22Rv1 (cell line): Measurements from ENCODE around the gene CENPP.
"Not testable (repeated sequence)": the region's sequence is repeated elsewhere in the genome, so short reads cannot be mapped to it uniquely, and the experiment has no call there.

ENCODE experiments used
- H3K27ac ChIP-seq: fragments of 450-650 bp; 2 replicates; pipeline ENCODE4 v1.5.1; 2017
- ZFX ChIP-seq: fragments of 450-650 bp; IDR thresholded peaks from 2 replicates; pipeline ENCODE4 v1.6.1; 2017; ENCODE audit warnings: antibody characterized with exemption, borderline replicate concordance
- TF ChIP-seq, protein P1 (sequence below): fragments of 450-650 bp; IDR thresholded peaks from 2 replicates; pipeline ENCODE4 v1.5.1; 2017; ENCODE audit warnings: mild to moderate bottlenecking

CENPP gene

DNA sequence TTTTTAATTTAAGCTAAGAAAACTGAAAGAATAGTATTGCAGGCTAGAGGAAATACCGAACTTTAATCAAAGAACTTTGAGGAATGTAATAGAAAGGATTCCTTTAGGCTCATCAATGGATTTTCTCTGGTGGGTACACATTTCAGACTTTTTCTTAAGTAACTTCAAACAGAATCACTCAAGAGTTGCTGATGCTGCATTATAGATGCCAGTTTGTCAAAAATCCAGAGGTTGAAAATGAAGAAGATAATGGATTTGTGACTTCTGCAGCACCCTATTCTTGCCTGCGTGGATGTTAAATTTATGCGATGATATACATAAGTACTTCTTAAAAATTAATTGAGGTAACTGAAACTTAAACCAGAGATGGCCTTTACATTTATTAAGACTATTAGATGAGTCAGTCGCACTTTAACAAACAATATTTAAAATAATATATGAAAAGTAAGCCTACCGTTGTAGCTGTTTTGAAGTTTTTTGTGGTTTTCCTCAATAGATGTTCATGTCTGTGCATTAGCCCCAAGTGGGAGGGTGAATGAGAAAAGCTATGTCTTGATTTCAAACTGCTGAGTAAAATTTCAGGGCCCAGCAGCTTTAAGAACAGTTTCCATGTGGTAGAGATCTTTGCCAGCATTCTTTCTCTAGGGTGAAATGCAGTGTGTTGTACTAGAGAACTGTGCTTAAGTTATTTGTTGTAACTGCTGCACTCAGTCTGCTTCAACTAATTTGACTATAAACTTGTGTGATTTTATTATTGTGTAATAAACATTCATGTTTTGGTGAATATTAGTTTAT, 78.5 kb downstream of the CENPP start, which contains the start of gene OGN:
Gene OGN (minus strand): TSS at position 537 of the 795 bp plus-strand sequence. CDS start 1,171 bp downstream, outside the sequence.
- H3K27ac ChIP-seq = no peak within 1 kb of the TSS
- TF ChIP-seq ZFX = no peak
- TF ChIP-seq, protein P1, sequence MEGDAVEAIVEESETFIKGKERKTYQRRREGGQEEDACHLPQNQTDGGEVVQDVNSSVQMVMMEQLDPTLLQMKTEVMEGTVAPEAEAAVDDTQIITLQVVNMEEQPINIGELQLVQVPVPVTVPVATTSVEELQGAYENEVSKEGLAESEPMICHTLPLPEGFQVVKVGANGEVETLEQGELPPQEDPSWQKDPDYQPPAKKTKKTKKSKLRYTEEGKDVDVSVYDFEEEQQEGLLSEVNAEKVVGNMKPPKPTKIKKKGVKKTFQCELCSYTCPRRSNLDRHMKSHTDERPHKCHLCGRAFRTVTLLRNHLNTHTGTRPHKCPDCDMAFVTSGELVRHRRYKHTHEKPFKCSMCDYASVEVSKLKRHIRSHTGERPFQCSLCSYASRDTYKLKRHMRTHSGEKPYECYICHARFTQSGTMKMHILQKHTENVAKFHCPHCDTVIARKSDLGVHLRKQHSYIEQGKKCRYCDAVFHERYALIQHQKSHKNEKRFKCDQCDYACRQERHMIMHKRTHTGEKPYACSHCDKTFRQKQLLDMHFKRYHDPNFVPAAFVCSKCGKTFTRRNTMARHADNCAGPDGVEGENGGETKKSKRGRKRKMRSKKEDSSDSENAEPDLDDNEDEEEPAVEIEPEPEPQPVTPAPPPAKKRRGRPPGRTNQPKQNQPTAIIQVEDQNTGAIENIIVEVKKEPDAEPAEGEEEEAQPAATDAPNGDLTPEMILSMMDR = no peak

DNA sequence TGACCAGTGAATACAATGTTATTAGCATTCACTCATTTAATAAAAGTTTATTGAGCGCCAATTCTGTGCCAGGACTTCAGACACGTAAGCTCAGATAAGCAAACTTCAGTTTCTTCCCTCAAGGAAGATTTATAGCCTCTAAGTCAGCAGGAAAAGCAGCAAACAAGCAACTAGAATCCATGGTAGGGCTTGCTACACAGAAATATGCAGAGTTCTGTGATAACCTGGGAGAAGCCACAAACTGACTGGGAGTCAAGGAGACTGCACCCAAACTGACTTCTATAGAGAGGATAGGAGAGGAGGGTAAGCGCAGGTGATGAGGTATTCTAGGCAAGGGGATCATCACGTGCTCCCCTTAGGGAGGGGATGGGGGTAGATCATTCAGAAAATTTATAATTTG, 80.1 kb downstream of the CENPP start:
- no peak for TF ChIP-seq ZFX
- TF ChIP-seq, protein P1 = no peak
- no peak overlapping the region for H3K27ac ChIP-seq

DNA sequence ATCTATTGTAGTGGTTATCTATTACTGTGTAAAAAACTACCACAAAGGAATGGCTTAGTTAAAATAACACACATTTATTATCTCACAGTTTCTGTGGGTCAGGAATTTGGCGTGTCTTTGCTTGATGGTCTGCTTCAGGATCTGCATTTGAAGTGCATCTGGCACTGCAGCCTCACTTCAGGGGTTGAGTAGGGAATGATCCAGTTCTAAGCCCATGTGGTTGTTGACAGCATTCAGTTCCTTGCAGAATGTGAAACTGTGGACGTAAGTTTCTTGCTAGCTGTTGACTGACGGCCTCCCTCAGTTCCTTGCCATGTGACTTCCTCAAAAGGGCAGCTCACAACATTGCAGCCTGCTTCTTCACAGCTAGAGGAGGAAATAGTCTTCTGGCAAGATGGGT, 80.7 kb downstream of the CENPP start:
- TF ChIP-seq, protein P1 = no peak
- no peak for TF ChIP-seq ZFX
- H3K27ac ChIP-seq = no peak overlapping the region

DNA sequence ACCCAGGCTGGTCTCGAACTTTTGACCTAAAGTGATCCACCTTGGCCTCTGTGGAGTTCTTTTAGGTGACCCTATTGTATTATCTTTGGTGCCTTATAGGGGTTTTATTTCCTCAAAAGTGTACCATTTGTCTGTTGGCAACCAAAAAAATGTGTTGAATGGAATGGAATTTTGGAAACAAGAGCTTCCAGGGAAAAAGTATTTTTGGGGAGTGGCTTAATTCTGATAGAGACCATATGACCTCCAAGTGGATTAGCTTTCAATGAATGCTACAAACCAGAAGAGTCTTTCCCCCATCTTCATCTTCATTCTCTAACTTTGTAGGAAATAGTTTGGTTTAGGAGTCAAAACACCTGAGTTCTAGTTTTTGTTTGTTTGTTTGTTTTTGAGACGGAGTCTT, 82.1 kb downstream of the CENPP start:
- TF ChIP-seq, protein P1 = no peak
- no peak for TF ChIP-seq ZFX
- no peak overlapping the region for H3K27ac ChIP-seq

DNA sequence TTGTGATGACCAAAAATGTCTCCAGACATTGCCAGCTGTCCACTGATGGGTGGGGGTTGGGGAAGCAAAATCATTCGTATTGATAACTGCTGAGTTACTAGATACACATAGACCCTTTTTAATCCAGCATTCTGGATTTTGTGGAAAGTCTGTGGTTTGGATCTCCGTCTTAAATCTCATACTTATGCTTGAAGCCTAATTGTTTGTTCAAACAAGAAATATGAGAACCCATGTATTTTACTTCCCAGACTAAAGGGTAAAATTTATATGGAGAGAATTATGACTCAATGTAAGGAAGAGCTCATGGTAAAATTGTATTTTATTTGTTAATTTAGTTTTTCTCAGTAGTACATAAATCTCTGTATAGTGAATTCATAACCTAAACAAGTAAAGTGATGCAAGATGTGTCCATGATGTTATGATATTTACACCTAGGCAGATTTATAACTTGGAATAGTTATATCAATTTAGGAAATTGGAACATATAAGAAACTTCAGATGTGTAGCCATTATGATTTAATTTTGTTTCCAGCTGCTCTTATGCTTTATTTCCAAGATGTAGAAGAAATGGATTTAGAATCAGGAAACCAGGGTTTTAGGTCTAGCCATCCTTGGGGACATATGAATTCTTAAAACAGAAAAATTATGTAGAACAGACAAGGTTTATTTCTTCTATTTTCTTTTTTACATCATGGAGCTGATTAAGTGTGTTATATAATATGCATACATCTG, 83.2 kb downstream of the CENPP start:
- no peak overlapping the region for H3K27ac ChIP-seq
- TF ChIP-seq, protein P1 = no peak
- no peak for TF ChIP-seq ZFX

DNA sequence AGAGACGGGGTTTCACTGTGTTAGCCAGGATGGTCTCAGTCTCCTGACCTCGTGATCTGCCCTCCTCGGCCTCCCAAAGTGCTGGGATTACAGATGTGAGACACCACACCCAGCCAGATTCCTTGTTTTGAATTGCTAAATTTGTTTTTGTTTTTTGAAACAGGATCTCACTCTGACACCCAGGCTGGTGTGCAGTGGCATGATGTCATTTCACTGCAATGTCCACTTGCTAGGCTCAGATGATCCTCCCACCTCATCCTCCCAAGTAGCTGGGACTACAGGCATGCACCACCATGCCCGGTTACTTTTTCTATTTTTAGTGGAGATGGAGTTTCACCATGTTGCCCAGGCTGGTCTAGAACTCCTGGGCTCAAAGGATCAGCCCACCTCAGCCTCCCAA, 85.4 kb downstream of the CENPP start:
- H3K27ac ChIP-seq = not testable (repeated sequence)

DNA sequence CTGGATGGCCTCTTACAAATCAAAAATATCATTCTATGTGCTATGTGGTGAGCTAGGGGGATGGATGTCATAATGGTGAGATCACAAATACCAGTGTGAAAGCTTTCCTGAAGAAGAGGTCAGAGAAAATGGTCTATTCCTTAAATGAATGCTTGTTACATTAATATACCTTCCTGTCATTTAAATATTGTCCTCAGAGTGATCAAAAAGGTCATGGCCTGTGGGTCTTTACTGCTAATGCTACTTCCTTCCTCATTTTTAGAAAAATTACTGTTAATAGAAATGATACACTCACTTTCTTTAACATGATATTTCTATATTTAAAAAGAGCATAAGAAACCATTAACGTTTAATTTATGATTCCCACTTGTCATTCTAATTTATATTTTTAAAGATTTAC, 88.8 kb downstream of the CENPP start:
- no peak for TF ChIP-seq ZFX
- TF ChIP-seq, protein P1 = no peak
- H3K27ac ChIP-seq = no peak overlapping the region
